IPS-18a (cell line): Measurements from ENCODE around the gene TRMT2A.

Experiments used
- H3K27ac ChIP-seq: one replicate; pipeline ENCODE4 v1.5.1; 2013; ENCODE audit warnings: low read length
- H3K27me3 ChIP-seq: one replicate; pipeline ENCODE4 v1.6.1; 2013; ENCODE audit warnings: mild to moderate bottlenecking, low read length; ENCODE audit not compliant: control insufficient read depth, insufficient read depth
- H3K36me3 ChIP-seq: one replicate; pipeline ENCODE4 v1.6.1; 2013; ENCODE audit warnings: low read depth, low read length; ENCODE audit not compliant: control insufficient read depth
- H3K4me1 ChIP-seq: one replicate; pipeline ENCODE4 v1.6.1; 2013; ENCODE audit warnings: low read depth, low read length; ENCODE audit not compliant: control insufficient read depth
- H3K4me3 ChIP-seq: one replicate; pipeline ENCODE4 v1.5.1; 2013; ENCODE audit warnings: low read length
- H3K9ac ChIP-seq: one replicate; pipeline ENCODE4 v1.6.1; 2013; ENCODE audit warnings: mild to moderate bottlenecking, low read length, moderate library complexity
- H3K9me3 ChIP-seq: one replicate; pipeline ENCODE4 v1.6.1; 2013; ENCODE audit warnings: low read depth, low read length; ENCODE audit not compliant: control insufficient read depth

Gene TRMT2A

DNA sequence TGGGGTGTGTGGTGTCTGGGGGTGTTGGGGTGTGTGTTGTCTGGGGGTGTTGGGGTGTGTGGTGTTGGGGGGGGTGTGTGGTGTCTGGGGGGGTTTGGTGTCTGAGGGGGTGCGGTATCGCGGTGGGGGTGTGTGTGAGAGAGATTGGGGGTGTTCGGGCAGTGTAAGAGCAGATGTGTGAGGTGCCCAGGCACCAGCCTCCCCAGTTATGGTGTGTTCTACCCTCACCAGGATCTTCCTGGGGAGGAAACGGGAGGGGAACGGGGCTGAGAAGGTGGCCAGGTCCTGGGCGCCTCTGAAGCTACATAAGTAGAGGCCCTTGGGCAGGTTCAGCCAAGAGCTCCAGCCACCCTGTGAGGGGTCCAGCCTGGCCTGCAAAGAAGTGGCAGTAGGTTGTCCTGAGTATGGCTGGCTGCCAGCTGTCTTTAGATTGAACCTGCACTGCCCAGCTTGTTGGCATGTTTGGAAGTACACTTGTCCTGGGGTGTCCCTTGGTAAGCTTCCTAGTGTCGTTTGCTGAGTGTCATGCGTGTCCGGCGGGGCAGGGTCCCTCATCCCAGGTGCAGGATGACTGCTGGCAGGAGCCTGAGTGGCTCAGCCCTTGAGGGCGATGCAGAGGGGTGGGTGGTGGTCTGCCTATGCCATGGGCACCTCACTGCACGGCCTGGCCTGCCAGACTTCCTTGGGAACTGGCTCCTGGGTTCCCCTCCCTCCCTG, 6.5 kb upstream of the TRMT2A start:
- Histone ChIP-seq H3K36me3 (peaks cover 87% of the 10 kb centered on the region), H3K9me3 (no peaks in the 10 kb centered on the region), H3K4me1 (peaks cover 6% of the 10 kb centered on the region), H3K9ac (no peak overlapping the region), H3K4me3 (no peak overlapping the region), H3K27ac (no peak overlapping the region), H3K27me3 (no peaks in the 10 kb centered on the region)

DNA sequence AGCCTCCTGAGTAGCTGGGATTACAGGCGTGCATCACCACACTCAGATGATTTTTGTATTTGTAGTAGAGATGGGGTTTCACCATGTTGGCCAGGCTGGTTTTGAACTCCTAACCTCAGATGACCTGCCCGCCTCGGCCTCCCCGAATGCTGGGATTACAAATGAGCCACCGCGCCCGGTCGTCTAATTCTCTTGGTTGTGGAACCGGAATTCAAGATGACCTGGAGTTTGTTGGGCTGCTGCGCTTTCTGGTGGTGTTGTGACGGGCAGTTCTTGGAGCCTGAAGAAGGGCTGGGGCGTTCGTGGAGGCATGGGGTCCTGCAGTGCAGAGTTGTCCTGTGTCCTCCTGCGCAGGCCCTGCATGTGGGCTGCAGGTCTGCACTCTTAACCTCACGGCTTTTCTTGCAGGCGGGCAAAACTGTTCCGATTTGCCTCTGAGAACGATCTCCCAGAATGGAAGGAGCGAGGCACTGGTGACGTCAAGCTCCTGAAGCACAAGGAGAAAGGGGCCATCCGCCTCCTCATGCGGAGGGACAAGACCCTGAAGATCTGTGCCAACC, 4.9 kb upstream of the TRMT2A start:
- Histone ChIP-seq H3K4me1 (peaks cover 6% of the 10 kb centered on the region), H3K9me3 (no peaks in the 10 kb centered on the region), H3K27me3 (no peaks in the 10 kb centered on the region), H3K9ac (no peak overlapping the region), H3K27ac (no peak overlapping the region), H3K4me3 (no peak overlapping the region), H3K36me3 (peaks cover 77% of the 10 kb centered on the region)

DNA sequence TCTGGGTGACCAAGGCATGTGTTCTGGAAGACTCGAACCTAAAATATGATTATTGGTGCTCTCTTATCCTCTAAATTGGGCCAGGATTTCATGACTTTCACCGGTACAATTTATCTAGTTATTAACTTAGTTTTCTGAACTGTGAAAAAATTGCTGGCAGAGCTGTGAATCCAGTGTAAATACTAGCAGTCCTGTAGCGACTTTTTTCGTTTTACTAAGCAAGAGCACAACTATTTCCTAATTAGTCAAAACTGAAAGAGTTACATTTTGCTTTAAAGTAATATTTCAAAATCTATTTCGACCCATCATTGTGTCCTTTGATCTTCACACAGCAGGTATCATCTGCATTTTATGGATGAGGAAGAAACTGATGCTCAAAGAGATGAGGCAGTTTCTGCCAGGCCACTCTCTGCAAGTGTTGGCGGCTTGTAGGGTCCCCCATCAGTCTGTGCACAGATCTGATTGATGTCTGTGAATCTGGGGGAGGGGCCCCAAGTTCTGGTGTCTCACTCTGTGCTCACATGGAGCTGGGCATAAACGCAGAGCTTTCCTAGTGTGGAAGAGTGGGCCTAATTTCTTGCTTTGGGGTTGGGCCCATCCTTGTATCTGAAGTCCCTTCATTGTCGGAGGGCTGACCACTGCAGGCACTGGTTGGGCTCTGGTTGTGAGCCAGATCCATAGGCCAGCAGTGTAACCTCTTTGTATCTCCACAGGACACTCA, 1.4 kb upstream of the TRMT2A start:
- peaks cover 48% of the 10 kb centered on the region for H3K36me3 ChIP-seq
- H3K27me3 ChIP-seq: no peaks in the 10 kb centered on the region
- H3K27ac ChIP-seq: peak overlapping the region; percentile 86
- H3K4me1 ChIP-seq: peaks cover 6% of the 10 kb centered on the region
- H3K9me3 ChIP-seq: no peaks in the 10 kb centered on the region
- H3K4me3 ChIP-seq: peak overlapping the region; percentile 83
- H3K9ac ChIP-seq: peak overlapping the region; percentile 98

DNA sequence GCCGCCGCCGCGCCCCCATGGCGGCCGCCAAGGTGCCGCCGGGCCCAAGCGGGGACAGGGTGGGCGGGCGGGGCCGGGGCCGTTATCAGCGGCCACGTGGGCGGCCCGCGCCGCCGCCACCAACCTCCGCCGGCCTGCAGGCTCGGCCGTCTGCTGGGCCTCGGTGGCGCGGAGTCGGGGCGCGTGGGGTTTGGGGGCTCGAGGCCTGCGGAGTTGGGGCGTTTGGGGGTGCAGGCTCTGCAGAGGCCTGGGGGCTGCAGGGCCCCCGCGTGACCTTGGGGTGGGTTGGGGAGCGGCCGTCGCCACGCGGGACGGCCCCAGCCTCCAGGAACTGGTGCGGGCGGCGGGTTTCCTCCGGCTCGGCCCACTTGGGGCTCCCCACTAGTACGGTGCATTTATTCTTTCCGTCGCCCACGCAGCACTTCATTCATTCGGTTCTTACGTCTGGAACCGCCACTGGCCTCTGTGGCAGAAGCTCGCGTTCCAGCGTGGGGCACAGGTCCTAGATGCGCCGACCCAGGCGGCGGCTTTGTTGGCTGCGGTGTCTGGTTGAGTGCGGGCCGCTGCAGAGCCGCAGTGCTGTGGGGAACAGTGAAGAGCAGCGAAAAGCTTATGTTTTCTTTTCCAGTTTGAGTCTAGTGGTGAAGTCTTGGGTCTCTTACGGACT, 740 bp upstream of the TRMT2A start:
- Histone ChIP-seq H3K4me3 (peak overlapping the region; percentile 83), H3K9ac (peak overlapping the region; percentile 98), H3K27ac (peak overlapping the region; percentile 86), H3K4me1 (peaks cover 6% of the 10 kb centered on the region), H3K36me3 (peaks cover 46% of the 10 kb centered on the region), H3K27me3 (no peaks in the 10 kb centered on the region), H3K9me3 (no peaks in the 10 kb centered on the region)

DNA sequence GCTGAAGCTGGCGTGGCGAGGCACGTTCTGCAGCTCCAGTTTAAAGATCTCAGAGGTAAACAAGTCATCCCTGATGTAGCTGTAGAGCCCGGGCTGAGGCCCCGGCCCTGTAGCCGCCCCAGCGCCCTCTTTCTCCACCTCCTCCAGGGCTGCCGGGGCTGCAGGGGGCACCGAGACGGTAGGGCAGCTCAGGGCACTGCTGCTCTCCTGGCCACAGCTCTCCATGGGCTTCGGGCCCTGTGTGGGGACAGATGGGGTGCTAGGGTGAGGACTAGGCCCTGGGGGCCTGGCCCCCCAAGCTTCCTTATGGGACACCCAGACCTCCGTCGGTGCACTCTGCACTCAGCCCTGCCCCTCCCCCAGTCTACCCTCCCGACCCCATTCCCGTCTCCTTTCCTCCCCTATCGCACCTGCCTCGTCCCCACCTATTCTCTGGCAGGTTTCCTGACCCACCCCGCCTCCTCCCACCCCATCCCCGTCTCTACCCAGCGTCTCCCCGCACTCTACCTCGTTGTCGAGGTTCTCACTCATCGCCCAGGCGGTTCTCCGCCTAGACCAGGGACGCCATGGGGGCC, 563 bp downstream of the TRMT2A start:
- H3K27ac ChIP-seq: peak overlapping the region; percentile 15

DNA sequence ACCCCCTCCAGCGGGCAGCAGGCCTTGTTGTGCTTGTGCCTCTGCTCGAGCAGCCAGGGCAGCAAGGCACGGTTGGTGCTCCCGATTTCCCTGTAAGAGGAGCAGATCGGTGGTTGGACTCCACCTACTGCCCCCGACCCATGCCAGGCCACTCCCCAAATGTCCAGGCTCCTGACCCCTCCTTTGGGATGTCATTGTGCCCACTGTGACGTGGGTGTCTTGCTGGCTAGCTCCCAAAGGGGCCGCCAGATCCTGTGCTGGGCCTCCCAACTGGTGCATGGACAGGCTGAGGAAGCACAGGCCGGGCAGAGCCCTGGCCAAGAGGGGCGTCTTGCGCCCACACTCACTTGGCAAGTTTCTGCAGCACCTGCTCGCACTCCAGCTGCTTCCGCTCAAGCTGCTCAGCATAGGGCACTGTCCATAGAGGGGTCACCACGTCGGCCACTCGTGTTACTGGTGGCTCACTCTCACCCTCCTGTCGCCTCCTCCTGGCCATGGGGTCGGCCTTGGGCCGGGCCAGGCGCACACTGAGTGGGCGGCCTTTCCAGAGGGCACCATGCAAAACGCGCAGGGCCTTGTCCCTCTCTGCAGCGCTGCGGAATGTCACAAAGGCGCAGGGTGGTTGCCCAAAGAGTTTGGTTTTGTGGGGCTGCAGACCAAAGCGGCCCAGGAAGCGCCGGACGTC, 1.2 kb downstream of the TRMT2A start, which contains the start of gene RANBP1:
RANBP1 (plus strand) TSS at position 414 of the 685 bp plus-strand sequence; CDS start at position 495, 81 bp downstream.
- peak within 1 kb of the TSS; percentile 15 for H3K27ac ChIP-seq
- peaks cover 6% of the 10 kb centered on the region for H3K4me1 ChIP-seq
- H3K27me3 ChIP-seq: no peaks in the 10 kb centered on the region
- peak within 1 kb of the TSS; percentile 83 for H3K9ac ChIP-seq
- H3K4me3 ChIP-seq: peak within 1 kb of the TSS; percentile 83
- H3K9me3 ChIP-seq: no peaks in the 10 kb centered on the region
- H3K36me3 ChIP-seq: peaks cover 41% of the 10 kb centered on the region

More for the DNA sequence above, 563 bp downstream of the TRMT2A start:
- Histone ChIP-seq H3K9ac (peak overlapping the region; percentile 83), H3K4me1 (peaks cover 6% of the 10 kb centered on the region), H3K27me3 (no peaks in the 10 kb centered on the region), H3K4me3 (peak overlapping the region; percentile 83), H3K9me3 (no peaks in the 10 kb centered on the region), H3K36me3 (peaks cover 44% of the 10 kb centered on the region)

DNA sequence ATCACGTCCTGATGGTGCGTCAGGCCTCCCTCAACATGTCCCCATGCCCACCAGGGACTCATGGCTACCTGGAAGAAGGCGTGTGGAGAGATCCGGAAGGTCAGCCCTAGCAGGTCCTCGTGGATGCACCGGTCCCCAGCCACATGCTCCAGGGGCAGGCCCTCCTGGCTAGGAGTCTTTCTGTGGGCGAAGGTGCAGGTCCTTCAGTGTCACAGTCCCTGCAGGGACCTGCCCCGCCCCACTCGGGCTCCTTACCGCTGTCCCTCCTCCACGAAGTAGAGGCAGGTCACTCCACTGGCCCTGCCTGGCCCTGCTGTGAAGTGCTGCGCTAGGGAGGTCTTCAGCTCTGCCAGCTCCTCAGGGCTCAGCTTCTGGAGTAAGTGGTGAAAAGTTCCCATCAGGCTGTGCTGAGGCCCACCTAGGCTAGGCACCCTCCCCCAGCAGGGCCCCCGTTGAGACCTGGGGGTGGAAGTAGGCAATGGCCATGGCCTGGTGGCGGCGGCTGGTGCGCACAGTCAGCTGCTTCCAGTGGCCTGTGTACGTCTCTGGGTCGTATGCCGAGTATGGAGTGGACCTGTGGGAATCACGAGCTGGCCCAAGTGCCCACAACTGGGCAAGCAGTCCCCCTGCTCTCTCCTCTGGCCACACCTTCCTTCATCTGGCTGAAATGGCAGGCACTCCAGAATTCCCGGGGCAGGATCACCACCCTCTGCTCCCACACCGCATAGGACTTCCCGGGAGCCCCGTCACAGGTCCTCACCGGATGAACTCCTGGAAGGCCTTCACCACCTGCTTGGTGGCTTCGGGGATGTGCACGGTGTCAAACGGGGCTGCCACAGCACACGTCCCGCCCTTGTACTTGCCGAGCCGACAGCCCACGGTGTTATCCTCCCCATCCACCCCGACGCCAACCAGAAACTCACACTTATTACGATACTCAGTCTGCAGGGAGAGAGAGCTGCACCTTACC, 2.2 kb downstream of the TRMT2A start:
- peaks cover 6% of the 10 kb centered on the region for H3K4me1 ChIP-seq
- no peak overlapping the region for H3K27ac ChIP-seq
- no peaks in the 10 kb centered on the region for H3K27me3 ChIP-seq
- H3K36me3 ChIP-seq: peaks cover 41% of the 10 kb centered on the region
- no peak overlapping the region for H3K9ac ChIP-seq
- H3K4me3 ChIP-seq: no peak overlapping the region
- no peaks in the 10 kb centered on the region for H3K9me3 ChIP-seq

DNA sequence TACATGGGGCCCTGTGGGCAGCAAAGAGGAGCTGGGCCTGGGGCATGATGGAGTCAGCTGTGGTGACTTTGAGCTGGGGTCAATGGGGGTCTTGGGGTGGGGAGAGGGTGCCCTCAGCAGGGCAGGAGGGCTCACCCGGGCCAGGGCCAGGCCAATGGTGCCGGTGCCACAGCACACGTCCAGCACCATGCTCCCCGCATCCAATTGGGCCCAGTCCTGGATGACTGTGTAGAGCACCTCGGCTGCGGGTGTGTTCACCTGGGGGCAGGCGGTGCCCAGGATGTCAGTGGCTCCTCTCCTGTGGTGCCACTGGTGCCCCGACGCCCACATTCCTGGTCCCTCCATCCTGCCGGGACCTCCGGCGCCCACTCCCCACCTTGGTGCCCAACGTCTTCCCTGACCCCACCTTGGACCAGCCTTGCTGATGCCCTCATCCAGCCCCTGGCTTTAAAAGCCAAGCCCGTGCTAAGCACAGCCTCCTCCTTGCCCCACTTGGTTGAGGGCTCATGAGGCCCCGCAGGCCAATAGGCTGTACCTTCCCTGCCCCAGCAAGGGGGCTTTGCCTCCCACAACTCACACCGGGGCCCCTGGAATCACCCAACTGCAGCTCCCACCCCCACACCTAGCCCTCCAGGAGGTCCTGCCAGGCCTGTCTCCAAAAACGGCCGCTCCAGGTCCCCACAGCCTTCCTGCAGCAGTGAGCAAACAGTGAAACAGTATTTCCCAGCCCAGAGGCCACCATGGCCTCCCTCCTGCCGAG, 3.3 kb downstream of the TRMT2A start:
- Histone ChIP-seq H3K36me3 (peaks cover 41% of the 10 kb centered on the region), H3K27me3 (no peaks in the 10 kb centered on the region), H3K4me3 (no peak overlapping the region), H3K27ac (no peak overlapping the region), H3K9me3 (no peaks in the 10 kb centered on the region), H3K4me1 (peaks cover 2% of the 10 kb centered on the region), H3K9ac (no peak overlapping the region)

DNA sequence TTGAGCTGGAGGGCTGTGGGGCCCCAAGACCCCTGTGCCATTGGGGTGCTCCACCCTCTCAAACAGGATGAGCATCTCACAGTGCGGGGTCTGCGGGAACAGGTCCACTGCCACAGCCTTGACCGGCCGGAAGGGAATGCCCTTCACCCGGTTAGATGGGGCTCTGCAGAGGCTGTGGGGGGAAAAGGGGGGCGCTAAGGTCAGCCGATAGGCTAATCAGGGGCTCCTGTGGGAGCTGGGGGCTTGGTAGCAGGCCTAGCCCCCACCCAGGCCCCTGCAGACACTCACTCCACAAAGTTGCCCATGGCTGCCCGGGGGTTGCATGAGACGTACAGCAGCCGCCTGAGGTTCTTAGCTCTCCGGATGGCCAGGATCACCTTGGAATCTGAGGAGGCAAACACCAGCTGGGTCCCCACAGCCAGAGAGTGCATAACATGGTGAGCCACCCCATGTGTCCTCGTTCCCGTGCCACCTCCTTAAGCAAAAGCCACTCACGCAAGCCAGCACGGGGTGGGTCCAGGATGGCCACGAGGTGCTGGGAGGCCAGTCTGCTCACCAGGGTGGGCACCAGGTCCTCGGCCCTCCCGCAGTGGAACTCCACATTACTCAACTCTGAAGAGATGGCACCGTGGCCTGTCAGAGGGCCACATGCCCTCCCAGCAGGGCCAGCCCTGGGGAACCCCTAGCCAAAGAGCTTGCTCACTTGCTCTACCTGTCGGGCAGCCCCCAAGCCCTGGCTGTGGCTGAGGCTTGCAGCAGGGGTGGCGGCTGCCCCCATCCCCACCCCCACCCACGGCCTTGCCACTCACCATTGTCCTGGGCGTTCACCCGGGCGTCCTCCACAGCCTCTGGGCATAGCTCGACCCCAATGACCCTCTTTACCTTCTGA, 4.2 kb downstream of the TRMT2A start:
- Histone ChIP-seq H3K36me3 (peaks cover 45% of the 10 kb centered on the region), H3K4me1 (no peaks in the 10 kb centered on the region), H3K27me3 (no peaks in the 10 kb centered on the region), H3K9ac (no peak overlapping the region), H3K4me3 (no peak overlapping the region), H3K27ac (no peak overlapping the region), H3K9me3 (no peaks in the 10 kb centered on the region)
